Fibroblast of mammary gland (primary cell): Measurements from ENCODE around the gene HPSE2.

Experiments
- DNase-seq: peaks from one replicate; pipeline ENCODE4 v3.0.0-alpha.2; 2010; ENCODE audit warnings: low read depth
- H3K4me3 ChIP-seq: 2 replicates; pipeline ENCODE4 v1.5.1; 2011; ENCODE audit warnings: low read depth, mild to moderate bottlenecking, low read length, moderate library complexity; ENCODE audit not compliant: control insufficient read depth
- TF ChIP-seq, protein P1 (sequence below): conservative IDR thresholded peaks from 2 replicates; pipeline ENCODE4 v1.5.1; 2011; ENCODE audit warnings: low read depth, low read length, inconsistent platforms; ENCODE audit not compliant: control insufficient read depth, insufficient read depth

The HPSE2 gene

DNA sequence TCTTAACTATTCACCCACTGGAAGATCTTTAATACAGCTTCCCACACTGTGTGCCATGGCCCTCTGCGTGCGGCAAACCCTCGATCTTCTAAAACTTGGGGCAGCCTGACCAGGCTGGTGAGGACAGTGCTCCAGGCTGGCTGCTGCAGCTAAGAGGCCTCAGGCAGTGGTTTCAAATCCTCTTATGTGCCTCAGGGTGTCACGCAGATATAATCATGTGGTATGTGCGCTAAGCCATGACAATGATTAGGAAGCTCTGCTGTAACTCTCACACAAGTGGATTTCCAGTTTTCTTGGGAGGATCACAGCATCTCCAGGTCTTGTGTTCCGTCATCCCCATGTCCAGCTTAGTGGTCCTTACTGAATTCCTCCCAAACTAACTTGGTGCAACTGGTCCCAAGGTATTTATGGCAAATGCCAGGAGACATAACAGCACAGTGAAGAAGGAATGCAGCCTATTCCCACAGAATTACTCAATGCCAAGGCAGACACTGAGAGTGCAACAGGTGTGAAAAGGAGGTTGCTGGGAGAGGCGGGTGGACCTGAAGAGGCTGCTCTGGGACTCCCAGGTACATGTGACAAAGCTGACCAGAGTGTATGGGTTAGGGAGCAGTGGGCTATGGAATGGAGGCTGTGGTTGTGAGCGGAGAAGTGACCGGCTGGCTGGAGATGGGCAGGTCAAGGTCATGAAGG is 791.2 kb downstream of the HPSE2 start:
- TF ChIP-seq, protein P1, sequence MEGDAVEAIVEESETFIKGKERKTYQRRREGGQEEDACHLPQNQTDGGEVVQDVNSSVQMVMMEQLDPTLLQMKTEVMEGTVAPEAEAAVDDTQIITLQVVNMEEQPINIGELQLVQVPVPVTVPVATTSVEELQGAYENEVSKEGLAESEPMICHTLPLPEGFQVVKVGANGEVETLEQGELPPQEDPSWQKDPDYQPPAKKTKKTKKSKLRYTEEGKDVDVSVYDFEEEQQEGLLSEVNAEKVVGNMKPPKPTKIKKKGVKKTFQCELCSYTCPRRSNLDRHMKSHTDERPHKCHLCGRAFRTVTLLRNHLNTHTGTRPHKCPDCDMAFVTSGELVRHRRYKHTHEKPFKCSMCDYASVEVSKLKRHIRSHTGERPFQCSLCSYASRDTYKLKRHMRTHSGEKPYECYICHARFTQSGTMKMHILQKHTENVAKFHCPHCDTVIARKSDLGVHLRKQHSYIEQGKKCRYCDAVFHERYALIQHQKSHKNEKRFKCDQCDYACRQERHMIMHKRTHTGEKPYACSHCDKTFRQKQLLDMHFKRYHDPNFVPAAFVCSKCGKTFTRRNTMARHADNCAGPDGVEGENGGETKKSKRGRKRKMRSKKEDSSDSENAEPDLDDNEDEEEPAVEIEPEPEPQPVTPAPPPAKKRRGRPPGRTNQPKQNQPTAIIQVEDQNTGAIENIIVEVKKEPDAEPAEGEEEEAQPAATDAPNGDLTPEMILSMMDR: no peak
- H3K4me3 ChIP-seq: no peak overlapping the region
- no peak for DNase-seq

DNA sequence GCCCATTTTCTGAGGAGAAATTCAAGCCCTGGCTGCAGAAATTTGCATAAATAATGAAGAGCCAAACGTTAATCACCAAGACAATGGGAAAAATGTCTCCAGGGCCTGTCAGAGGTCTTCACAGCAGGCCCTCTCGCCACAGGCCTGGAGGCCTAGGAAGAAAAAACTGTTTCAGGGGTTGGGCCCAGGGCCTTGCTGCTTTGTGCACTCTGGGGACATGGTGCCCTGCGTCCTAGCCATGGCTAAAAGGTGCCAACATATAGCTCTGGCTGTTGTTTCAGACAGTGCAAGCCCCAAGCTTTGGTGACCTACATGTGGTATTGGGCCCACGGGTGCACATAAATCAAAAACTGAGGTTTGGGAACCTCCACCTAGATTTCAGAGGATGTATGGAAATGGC is 796.9 kb downstream of the HPSE2 start:
- H3K4me3 ChIP-seq: no peak overlapping the region
- TF ChIP-seq, protein P1: no peak
- no peak for DNase-seq

DNA sequence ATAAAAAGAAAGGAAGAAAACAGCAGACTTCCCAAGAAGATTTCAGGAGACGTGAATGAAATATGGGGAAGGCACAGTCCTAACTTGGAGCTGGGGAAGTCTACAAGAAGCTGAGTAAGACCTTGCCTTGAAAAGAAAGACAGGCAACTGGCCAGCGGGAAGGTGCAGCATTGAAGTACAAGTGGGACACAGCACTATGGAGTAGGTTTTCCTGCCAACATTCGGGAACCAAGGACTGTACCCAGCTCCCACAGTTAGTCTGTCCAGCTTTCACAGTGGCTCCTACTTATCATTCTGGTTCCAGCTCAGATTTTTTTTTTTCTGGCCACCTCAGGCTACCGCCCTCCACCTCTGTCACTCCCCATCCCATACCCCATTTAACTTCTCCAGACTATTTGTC is 798.9 kb downstream of the HPSE2 start:
- TF ChIP-seq, protein P1: no peak
- H3K4me3 ChIP-seq: no peak overlapping the region
- DNase-seq: no peak

DNA sequence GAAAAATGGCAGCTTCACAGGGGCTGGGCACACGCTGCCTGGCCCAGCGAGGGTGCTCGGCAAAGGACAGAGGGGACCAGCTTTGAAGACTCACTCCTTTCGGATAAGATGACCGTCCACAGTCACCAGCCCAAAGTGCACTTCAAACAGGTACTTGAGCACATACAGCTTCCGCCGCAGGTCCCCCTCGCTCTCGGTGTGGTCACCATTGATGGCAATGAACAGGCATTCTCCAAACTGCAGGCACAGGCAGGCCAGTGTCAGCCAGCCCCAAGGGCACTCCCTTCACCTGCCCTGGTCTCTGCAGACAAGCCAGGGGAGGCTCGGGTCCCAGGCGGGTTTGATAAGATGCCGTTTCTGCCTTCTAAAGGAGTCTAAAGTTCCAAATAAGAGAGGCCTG is 800.5 kb downstream of the HPSE2 start:
- no peak for DNase-seq
- TF ChIP-seq, protein P1: no peak
- H3K4me3 ChIP-seq: no peak overlapping the region

DNA sequence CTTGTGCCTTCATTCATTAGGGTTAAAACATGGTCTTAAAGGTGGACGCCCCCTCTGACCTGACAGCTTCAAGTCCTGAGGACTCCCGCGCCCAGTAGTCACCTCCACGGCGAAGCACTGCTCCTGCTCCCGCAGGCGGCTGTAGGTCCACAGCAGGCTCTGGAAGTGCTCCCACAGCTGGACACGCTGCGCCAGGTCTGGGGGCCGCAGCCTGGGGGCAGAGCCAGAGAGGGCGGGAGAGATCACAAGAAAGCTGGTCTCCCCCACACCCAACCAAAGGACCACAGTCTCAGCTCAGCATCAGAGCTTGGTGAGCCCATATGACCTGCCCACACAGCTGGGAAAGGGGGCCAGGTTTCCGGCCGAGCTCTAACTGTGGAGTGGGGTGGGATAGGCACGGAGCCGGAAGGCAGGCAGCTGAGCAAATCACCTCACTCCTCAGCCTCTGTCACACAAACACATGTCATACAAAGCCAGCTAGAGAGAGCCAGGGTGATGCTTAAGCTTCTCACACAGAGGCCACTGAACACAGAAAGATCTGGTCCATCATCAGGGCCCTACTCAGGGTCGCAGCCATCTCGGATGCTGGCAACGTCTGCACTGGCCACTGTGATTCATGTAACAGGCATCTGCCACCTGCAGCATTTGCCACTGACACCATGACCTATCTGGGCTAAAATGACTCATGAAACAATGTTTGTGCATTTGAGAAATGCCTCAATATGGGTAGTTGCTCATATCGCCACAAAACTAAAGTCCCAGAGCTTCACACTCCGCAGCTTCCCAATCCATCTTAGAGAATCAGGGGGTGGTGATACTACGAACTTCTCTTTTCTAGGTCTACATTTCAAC is 801.5 kb downstream of the HPSE2 start:
- H3K4me3 ChIP-seq: no peak overlapping the region
- peak; percentile 47 for DNase-seq
- TF ChIP-seq, protein P1: no peak

DNA sequence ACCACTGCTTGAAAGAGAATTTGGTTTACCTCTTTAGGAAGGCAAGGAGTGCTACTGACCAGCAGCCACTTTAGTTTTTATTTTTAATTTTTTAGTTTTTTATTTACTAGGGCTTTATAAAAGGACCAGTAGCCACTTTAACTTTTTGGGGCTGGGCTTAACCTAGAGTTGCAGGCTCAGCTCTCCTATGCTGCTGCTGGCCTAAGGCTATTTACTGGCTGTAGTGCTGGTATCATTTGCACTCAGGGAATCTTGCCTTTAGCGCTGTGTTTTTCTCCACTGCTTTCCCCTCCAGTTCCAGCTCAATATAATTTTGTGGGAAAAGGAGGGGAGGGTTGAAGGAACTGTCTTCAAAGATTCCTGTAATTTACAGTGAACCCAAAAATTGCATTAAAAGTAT is 802.3 kb downstream of the HPSE2 start:
- H3K4me3 ChIP-seq: no peak overlapping the region
- DNase-seq: no peak
- TF ChIP-seq, protein P1: no peak
